Peyer's patch (tissue), 4 donors: ENCODE results near the gene KCNQ1. TPM values are rescaled to one million over a fixed set of nuclear protein-coding genes. Genes with fewer than 3 reads are reported as not detected.

ENCODE experiments used
- DNase-seq, 3 donors: peaks; one replicate each; pipeline ENCODE4 v3.0.0-alpha.2; 2017 to 2019
- H3K27ac ChIP-seq, 4 donors: fragments of 200-600 bp; sonication (generic); one replicate each; pipeline ENCODE4 v1.5.1; 2016 to 2019
- H3K27me3 ChIP-seq, 2 donors: fragments of 200-600 bp; sonication (generic); one replicate each; pipeline ENCODE4 v1.5.1; 2019
- H3K36me3 ChIP-seq, 3 donors: fragments of 200-600 bp; sonication (generic); one replicate each; pipeline ENCODE4 v1.5.1; 2016 to 2019
- H3K4me1 ChIP-seq, 4 donors: fragments of 200-600 bp; sonication (generic); one replicate each; pipeline ENCODE4 v1.5.1; 2016 to 2019
- H3K4me3 ChIP-seq, 4 donors: fragments of 200-600 bp; sonication (generic); 1 replicate in 3 of 4; 2 replicates in 1 of 4; pipeline ENCODE4 v1.5.1; 2016 to 2019; ENCODE audit warnings: mild to moderate bottlenecking in 1 of 4
- H3K9me3 ChIP-seq, 4 donors: fragments of 200-600 bp; sonication (generic); one replicate each; pipeline ENCODE4 v1.5.1; 2016 to 2019; ENCODE audit warnings: mild to moderate bottlenecking in 1 of 4
- POLR2A ChIP-seq, 2 donors: fragments of 450-650 bp; IDR thresholded peaks; one replicate each; pipeline ENCODE4 v1.5.1; 2017; ENCODE audit warnings: antibody characterized with exemption in 2 of 2, mild to moderate bottlenecking in 2 of 2, moderate library complexity in 2 of 2
- total RNA-seq, 4 donors: library from RNA; depleted of rRNA; stranded (reverse); fragments of >200 nt; gene quantifications; one replicate each; pipeline ENCODE4 v1.1.0, GENCODE V29; 2016
- TF ChIP-seq, protein P1 (sequence below), 6 experiments: fragments of 450-650 bp in 4 of 6; fragments of 200-600 bp in 2 of 6; sonication (generic) in 1 of 6; IDR thresholded peaks; one replicate each; pipeline ENCODE4 v1.5.1; 2017 to 2019; ENCODE audit warnings: antibody characterized with exemption in 6 of 6, mild to moderate bottlenecking in 3 of 6, moderate library complexity in 1 of 6

Gene KCNQ1
- total RNA-seq, 4 donors from 2014 or later, result 50.6 to 66.4 (median 54.2) TPM

DNA sequence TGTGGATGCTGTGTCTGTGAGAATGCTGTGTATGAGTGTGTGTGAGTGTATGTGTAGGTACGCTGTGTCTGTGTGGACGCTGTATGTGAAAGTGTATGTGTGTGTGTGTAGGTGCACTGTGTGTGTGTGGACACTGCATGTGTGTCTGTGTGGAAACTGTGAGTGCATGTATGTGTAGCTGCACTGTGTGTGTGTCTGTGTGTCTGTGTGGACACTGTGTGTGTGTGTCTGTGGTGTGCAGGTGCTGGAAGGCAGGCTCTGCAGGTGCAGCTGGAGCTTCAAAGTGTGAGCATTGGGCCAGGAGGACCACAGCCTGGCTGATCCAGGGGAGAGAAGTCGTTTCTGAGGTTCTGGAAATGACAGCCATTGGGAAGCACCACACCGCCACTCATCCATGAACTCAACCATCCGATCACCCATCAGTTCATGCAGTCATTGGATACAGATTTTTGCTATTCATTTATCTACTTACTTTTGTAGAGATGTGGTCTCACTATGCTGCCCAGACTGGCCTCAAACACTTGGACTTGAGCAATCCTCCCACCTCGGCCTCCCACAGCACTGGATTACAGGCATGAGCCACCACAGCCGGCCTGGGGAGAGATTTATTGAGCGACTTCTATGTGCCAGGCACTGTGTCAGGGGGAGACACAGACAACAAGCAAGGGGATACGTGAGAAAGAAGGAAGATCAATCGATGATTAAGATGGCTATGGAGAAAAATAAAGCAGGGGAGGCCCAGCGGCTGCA, 10.1 kb upstream of the KCNQ1 start:
- DNase-seq, result peak in 1 of 3 donors; percentile 19
- no peaks in the 10 kb centered on the region for H3K36me3 ChIP-seq
- no peaks in the 10 kb centered on the region for H3K27me3 ChIP-seq
- H3K4me3 ChIP-seq, result no peak overlapping the region
- TF ChIP-seq POLR2A (IDR thresholded peaks at IDR 0.05), result no peak
- TF ChIP-seq, protein P1, sequence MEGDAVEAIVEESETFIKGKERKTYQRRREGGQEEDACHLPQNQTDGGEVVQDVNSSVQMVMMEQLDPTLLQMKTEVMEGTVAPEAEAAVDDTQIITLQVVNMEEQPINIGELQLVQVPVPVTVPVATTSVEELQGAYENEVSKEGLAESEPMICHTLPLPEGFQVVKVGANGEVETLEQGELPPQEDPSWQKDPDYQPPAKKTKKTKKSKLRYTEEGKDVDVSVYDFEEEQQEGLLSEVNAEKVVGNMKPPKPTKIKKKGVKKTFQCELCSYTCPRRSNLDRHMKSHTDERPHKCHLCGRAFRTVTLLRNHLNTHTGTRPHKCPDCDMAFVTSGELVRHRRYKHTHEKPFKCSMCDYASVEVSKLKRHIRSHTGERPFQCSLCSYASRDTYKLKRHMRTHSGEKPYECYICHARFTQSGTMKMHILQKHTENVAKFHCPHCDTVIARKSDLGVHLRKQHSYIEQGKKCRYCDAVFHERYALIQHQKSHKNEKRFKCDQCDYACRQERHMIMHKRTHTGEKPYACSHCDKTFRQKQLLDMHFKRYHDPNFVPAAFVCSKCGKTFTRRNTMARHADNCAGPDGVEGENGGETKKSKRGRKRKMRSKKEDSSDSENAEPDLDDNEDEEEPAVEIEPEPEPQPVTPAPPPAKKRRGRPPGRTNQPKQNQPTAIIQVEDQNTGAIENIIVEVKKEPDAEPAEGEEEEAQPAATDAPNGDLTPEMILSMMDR (IDR thresholded peaks at IDR 0.05), result no peak
- H3K4me1 ChIP-seq, result no peaks in the 10 kb centered on the region
- H3K9me3 ChIP-seq, result no peaks in the 10 kb centered on the region
- H3K27ac ChIP-seq, result no peak overlapping the region

DNA sequence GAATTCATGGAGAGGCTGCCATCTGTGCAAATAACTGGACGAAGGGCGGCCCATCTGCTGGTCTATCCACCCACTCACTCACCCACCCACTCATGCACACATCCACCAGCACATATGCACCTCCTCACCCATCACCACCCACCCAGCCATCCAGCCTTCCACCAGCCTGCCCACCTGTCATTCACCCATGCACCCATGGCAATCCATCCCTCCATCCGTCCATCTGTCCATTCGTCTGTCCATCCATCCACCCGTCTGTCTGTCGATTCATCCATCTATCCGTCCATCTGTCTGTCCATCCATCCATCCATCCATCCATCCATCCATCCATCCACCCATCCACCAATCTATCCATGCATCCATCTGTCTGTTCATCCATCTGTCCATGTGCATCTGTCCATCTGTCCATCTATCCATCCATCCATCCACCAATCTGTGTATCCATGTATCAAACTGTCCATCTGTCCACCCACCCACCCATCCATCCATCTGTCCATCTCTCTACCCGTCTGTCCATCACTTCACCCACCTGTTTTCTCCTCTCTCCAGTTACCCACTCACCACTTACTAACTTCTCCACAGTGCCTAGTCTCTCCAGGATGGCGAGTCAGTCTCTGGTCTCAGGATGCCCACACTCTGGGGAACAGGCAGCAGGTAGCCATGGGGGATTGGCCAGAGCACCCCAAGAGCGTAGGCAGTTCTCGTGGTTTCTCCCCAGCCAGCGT, 9.4 kb upstream of the KCNQ1 start:
- H3K4me3 ChIP-seq, result no peak overlapping the region
- no peaks in the 10 kb centered on the region for H3K9me3 ChIP-seq
- TF ChIP-seq POLR2A (IDR thresholded peaks at IDR 0.05), result no peak
- TF ChIP-seq, protein P1 (IDR thresholded peaks at IDR 0.05), result no peak
- peak in 1 of 3 donors; percentile 24 for DNase-seq
- no peaks in the 10 kb centered on the region for H3K27me3 ChIP-seq
- H3K4me1 ChIP-seq, result no peaks in the 10 kb centered on the region
- H3K27ac ChIP-seq, result no peak overlapping the region
- H3K36me3 ChIP-seq, result no peaks in the 10 kb centered on the region

DNA sequence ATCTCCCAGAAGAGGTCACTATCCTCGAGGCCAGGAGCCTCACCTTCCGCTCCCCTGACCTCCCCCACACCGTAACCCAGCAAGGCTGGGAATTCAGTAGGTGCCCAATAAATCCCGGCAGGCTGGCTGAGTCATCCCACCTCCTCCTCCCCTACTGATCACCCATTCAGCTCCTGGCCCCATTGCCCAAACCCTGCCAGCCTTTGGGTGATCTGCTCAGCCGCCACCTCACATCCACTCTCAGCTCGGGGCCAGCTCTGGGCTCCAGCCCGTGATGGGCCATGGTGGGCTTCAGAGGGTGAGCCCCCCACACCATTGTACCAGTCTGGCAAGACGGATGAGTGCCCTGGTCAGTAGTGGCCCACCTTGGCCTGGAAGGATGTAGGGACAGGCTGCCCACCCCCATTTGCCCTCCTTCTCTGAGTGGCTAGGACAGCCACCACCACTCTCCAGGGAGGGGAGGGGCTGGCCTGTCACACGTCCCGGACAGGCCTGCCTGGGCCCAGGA, 8.7 kb upstream of the KCNQ1 start:
- Histone ChIP-seq H3K27me3 (no peaks in the 10 kb centered on the region), H3K4me1 (peaks cover 0 to 4% (median 0%) of the 10 kb centered on the region in 4 donors), H3K9me3 (no peaks in the 10 kb centered on the region), H3K4me3 (no peak overlapping the region), H3K36me3 (no peaks in the 10 kb centered on the region), H3K27ac (no peak overlapping the region)
- DNase-seq, result peak in 1 of 3 donors; percentile 22
- no peak for TF ChIP-seq POLR2A (IDR thresholded peaks at IDR 0.05)
- TF ChIP-seq, protein P1 (IDR thresholded peaks at IDR 0.05), result no peak

DNA sequence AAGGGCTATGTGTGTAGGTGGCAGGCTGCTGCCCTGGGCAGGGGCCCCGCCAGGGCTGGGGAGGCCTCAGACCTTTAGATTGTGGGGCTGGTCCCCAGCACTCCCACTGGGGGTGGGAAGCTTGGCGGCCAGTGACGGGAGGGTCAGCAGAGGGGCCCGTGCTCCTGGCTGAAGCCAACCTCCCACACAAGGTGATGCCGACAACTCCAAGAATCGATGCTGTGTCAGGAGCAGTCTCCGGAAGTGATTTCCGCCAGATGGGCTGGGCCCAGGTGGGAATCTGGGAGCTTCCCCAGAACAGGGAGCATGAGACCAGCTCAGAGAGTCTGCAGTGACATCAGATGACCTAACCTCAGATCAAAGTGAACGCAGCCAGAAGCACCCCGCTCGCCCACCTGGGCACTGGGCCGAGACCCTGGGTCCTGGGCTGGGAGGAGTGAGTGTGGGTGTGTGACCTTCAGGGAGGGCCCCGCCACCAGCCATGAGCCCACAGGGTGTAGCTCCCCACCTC, 8.2 kb upstream of the KCNQ1 start:
- peak in 1 of 3 donors; percentile 37 for DNase-seq
- H3K27me3 ChIP-seq, result no peaks in the 10 kb centered on the region
- no peaks in the 10 kb centered on the region for H3K36me3 ChIP-seq
- H3K4me3 ChIP-seq, result no peak overlapping the region
- no peaks in the 10 kb centered on the region for H3K9me3 ChIP-seq
- no peak overlapping the region for H3K27ac ChIP-seq
- H3K4me1 ChIP-seq, result peaks cover 0 to 10% (median 0%) of the 10 kb centered on the region in 4 donors
- TF ChIP-seq, protein P1 (IDR thresholded peaks at IDR 0.05), result no peak
- TF ChIP-seq POLR2A (IDR thresholded peaks at IDR 0.05), result no peak

DNA sequence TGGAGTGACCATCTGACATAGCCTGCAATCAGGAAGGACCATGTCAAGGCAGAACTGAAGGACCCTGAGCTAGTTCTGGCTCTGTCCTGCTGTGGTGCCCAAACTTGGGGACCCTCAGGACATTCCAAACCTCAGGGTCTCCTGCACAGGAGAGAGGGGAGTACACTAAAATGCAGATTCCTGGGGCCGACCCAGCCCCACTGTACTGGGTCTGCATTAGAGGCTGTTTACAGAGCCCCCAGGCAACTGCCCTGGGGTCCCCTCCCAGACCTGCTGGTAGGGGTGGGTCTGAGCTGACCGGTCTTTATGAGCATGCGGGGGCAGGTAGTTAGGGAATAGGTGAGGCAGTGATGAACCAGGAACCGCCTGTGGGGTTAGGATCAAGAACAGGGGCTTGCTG, 7.3 kb upstream of the KCNQ1 start:
- no peak overlapping the region for H3K4me3 ChIP-seq
- no peaks in the 10 kb centered on the region for H3K9me3 ChIP-seq
- peak in 1 of 3 donors; percentile 18 for DNase-seq
- H3K36me3 ChIP-seq, result no peaks in the 10 kb centered on the region
- H3K4me1 ChIP-seq, result peaks cover 0 to 15% (median 0%) of the 10 kb centered on the region in 4 donors
- no peak overlapping the region for H3K27ac ChIP-seq
- TF ChIP-seq, protein P1 (IDR thresholded peaks at IDR 0.05), result no peak
- TF ChIP-seq POLR2A (IDR thresholded peaks at IDR 0.05), result no peak
- no peaks in the 10 kb centered on the region for H3K27me3 ChIP-seq
